HUDEP-2 (cell line): Measurements from ENCODE around the gene MRPL54.
"Not testable (repeated sequence)": the region's sequence is repeated elsewhere in the genome, so short reads cannot be mapped to it uniquely, and the experiment has no call there.

Experiments used
- DNase-seq, 76 experiments: peaks; one replicate each; lab custom pipeline; 2025; ENCODE audit not compliant: unreplicated experiment in 76 of 76; lab: John Stamatoyannopoulos, UW

Gene MRPL54

GRCh38 chr19:3738477-3739220 lies 23.8 kb upstream of the MRPL54 start:
- no peak for DNase-seq

- no peak for DNase-seq
Observed at GRCh38 chr19:3740431-3740830, 22.1 kb upstream of the MRPL54 start.

- DNase-seq = peak in 4 of 76 experiments; percentile 8 to 33 (median 19)
Observed at GRCh38 chr19:3743486-3743885, 19.0 kb upstream of the MRPL54 start.

GRCh38 chr19:3745363-3746045 lies 17.0 kb upstream of the MRPL54 start:
- no peak for DNase-seq

- no peak for DNase-seq
Observed at GRCh38 chr19:3746371-3747056, 16.0 kb upstream of the MRPL54 start.

- no peak for DNase-seq
Observed at GRCh38 chr19:3748965-3749364, 13.5 kb upstream of the MRPL54 start.

- peak in 3 of 76 experiments; percentile 15 to 24 (median 20) for DNase-seq
Observed at GRCh38 chr19:3750211-3750610, 12.3 kb upstream of the MRPL54 start.

- DNase-seq = no peak
Observed at GRCh38 chr19:3751236-3751635, 11.2 kb upstream of the MRPL54 start.

- DNase-seq = no peak
Observed at GRCh38 chr19:3752492-3752891, 10.0 kb upstream of the MRPL54 start.

- no peak for DNase-seq
Observed at GRCh38 chr19:3753631-3754410, 8.7 kb upstream of the MRPL54 start.

GRCh38 chr19:3757705-3758104 lies 4.8 kb upstream of the MRPL54 start:
- DNase-seq = not testable (repeated sequence)

- DNase-seq = not testable (repeated sequence)
Observed at GRCh38 chr19:3758297-3758696, 4.2 kb upstream of the MRPL54 start.

GRCh38 chr19:3759482-3760254 lies 2.8 kb upstream of the MRPL54 start:
- no peak for DNase-seq

- DNase-seq = peak in 3 of 76 experiments; percentile 18 to 59 (median 45)
Observed at GRCh38 chr19:3760871-3761361, 1.6 kb upstream of the MRPL54 start.

GRCh38 chr19:3761382-3762129 lies 926 bp upstream of the MRPL54 start, which contains the start of gene APBA3:
Gene APBA3, minus strand, starts transcription at chr19:3761692. Its CDS starts 1,428 bp downstream, at chr19:3760264.
- DNase-seq = peak in 75 of 76 experiments; percentile 70 to 99 (median 95)

GRCh38 chr19:3762130-3762473 lies 380 bp upstream of the MRPL54 start:
- DNase-seq = no peak

- DNase-seq = no peak
Observed at GRCh38 chr19:3765121-3765520, 2.6 kb downstream of the MRPL54 start.

GRCh38 chr19:3765757-3766156 lies 3.3 kb downstream of the MRPL54 start:
- DNase-seq = not testable (repeated sequence)

GRCh38 chr19:3766520-3766919 lies 4.0 kb downstream of the MRPL54 start:
- DNase-seq = no peak
